Measurements from ENCODE around the gene MROH2A. TPM values are rescaled to one million over a fixed set of nuclear protein-coding genes. Genes with fewer than 3 reads are reported as not detected.

MROH2A gene
- total and polyA plus RNA-seq, 9 of the 15 experiments (the other 6 are each of a cell fraction or from before 2014, with no cell fraction given), result 0.03 TPM; not detected in 8

DNA sequence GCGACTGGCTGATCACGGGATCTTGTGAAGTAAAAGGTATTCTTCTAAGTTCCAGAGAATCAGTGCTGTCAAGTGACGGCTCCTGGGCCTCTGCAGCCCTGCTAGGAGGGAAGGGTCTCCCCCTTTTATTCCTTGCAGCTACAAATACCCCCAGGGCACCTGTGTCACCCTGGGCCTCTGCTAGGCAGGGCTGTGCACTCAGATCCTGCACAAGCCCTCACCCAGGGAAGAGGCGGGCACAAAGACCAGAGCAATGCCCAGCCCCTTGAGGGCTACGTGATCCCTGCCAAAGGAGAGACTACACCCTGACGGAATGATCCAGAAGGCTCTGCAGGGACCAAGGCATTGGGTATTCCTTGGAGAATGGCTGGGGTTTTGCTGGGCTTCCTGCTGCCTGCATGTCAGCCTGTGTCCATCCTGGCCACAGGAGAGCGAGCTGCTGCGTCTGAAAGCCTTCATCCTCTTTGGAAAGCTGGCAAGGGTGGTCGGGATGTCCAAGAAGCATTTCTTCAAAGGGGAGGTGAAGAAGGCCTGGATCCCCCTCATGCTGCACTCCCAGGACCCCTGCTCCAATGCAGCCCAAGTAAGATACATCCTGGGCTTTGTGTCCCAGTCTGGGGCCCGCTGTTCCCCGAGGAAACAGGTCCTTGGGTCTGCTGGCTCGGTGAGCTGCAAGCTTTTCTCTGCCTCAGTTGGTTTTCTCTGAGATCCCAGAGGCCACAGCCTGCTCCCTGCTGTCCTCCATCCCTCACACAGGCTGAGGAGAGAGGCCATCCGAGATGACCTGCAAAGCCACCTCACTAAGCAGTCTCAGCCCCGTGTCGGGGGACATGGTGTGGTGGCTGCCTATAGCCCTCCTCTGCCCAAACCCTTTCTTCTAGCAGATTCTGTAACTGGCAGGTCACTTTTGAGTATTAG lies 51.3 kb downstream of the MROH2A start:
- FAIRE-seq, result no peak
- no peaks in the 10 kb centered on the region for H3K9me1 ChIP-seq (ENCODE audit: control insufficient read depth, insufficient read depth, low read length)
- intact Hi-C loops (cut with micrococcal nuclease) (no loop called here), in situ Hi-C loops (cut with MboI) (no loop called here)
- no peak overlapping the region for H3K9ac ChIP-seq (ENCODE audit: insufficient read depth in 1 of 2, low read depth in 2 of 2, low read length in 2 of 2)
- BruUV-seq (replicated peaks), result no TSS peak
- no peaks in the 10 kb centered on the region for H3K27me3 ChIP-seq (ENCODE audit: control insufficient read depth in 2 of 2, insufficient read depth in 2 of 2, low read length in 2 of 2)
- H2AFZ ChIP-seq (ENCODE audit: low read depth, low read length), result no peak overlapping the region
- no peak overlapping the region for H3K4me2 ChIP-seq (ENCODE audit: insufficient read depth, low read length)
- H3K27ac ChIP-seq (ENCODE audit: extremely low read depth, low read depth, low read length), result no peak overlapping the region
- DNase-seq (ENCODE audit: extremely low read depth in 1 of 4, low spot score in 3 of 4), result no peak
- WGBS (ENCODE audit: insufficient coverage, low coverage, missing lambda C conversion rate), result 24% methylated on average over 11 of the region's 15 CpGs
- no peaks in the 10 kb centered on the region for H3K9me3 ChIP-seq (replicated peaks; ENCODE audit: control insufficient read depth, insufficient read depth, low read depth, low read length)
- ChIA-PET CTCF (ENCODE audit: low intra/inter-chr PET ratio) (no interaction called here), POLR2A (interaction anchor here (0.6 to 1.0 kb wide), 3 partner anchors 9 to 1183 kb away, joined by 3 read pairs; no protein-coding TSS in a partner anchor)
- no peak for ATAC-seq
- H3K4me3 ChIP-seq, result no peak overlapping the region
- peaks cover 6% of the 10 kb centered on the region; the same call in 1 of the 3 replicates for H3K36me3 ChIP-seq (ENCODE audit: control insufficient read depth, insufficient read depth, low read length)
- no peaks in the 10 kb centered on the region; the same call in 1 of the 2 replicates for H4K20me1 ChIP-seq (replicated peaks; ENCODE audit: control insufficient read depth, insufficient read depth, low read length)
- H3K79me2 ChIP-seq (ENCODE audit: control insufficient read depth, insufficient read depth, low read length), result no peaks in the 10 kb centered on the region
- peaks cover 0 to 5% of the 10 kb centered on the region in 2 experiments; a peak in 2 of 5 replicates for H3K4me1 ChIP-seq (replicated peaks in 1 of 2; ENCODE audit: control insufficient read depth in 2 of 2, insufficient read depth in 2 of 2, low read length in 2 of 2)
- TF ChIP-seq, protein P1, sequence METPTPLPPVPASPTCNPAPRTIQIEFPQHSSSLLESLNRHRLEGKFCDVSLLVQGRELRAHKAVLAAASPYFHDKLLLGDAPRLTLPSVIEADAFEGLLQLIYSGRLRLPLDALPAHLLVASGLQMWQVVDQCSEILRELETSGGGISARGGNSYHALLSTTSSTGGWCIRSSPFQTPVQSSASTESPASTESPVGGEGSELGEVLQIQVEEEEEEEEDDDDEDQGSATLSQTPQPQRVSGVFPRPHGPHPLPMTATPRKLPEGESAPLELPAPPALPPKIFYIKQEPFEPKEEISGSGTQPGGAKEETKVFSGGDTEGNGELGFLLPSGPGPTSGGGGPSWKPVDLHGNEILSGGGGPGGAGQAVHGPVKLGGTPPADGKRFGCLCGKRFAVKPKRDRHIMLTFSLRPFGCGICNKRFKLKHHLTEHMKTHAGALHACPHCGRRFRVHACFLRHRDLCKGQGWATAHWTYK (CRISPR knock-in tag; IDR thresholded peaks at IDR 0.05), result no peak
- TF ChIP-seq RBM34 (IDR thresholded peaks at IDR 0.05; ENCODE audit: borderline replicate concordance, insufficient read depth, low read length) (no peak), ZNF217 (CRISPR knock-in tag; IDR thresholded peaks at IDR 0.05) (no peak), PBX2 (CRISPR knock-in tag; IDR thresholded peaks at IDR 0.05; ENCODE audit: low read depth) (no peak), PBX2 (tag; conservative IDR thresholded peaks at IDR 0.05; ENCODE audit: low read depth) (no peak), U2AF2 (optimal IDR thresholded peaks at IDR 0.05; ENCODE audit: low read depth, low read length) (no peak), TRIM24 (IDR thresholded peaks at IDR 0.05) (no peak), TCFL5 (CRISPR knock-in tag; conservative IDR thresholded peaks at IDR 0.05) (no peak), NBN (IDR thresholded peaks at IDR 0.05; ENCODE audit: low read depth) (no peak), ZNF586 (CRISPR knock-in tag; conservative IDR thresholded peaks at IDR 0.05) (no peak), HMG20B (CRISPR knock-in tag; IDR thresholded peaks at IDR 0.05) (no peak), SIN3B (IDR thresholded peaks at IDR 0.05; ENCODE audit: low read depth) (no peak), LARP7 (IDR thresholded peaks at IDR 0.05) (no peak), ZNF280A (IDR thresholded peaks at IDR 0.05; ENCODE audit: low read depth, partially characterized antibody) (no peak)
- TF ChIP-seq, protein P2, sequence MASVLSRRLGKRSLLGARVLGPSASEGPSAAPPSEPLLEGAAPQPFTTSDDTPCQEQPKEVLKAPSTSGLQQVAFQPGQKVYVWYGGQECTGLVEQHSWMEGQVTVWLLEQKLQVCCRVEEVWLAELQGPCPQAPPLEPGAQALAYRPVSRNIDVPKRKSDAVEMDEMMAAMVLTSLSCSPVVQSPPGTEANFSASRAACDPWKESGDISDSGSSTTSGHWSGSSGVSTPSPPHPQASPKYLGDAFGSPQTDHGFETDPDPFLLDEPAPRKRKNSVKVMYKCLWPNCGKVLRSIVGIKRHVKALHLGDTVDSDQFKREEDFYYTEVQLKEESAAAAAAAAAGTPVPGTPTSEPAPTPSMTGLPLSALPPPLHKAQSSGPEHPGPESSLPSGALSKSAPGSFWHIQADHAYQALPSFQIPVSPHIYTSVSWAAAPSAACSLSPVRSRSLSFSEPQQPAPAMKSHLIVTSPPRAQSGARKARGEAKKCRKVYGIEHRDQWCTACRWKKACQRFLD (CRISPR knock-in tag; IDR thresholded peaks at IDR 0.05), result no peak
